Thyroid gland (tissue), 4 donors: Measurements from ENCODE around the gene NXPH1. TPM values are rescaled to one million over a fixed set of nuclear protein-coding genes. Genes with fewer than 3 reads are reported as not detected.

Source experiments
- DNase-seq, 2 donors: peaks; one replicate each; pipeline ENCODE4 v3.0.0-alpha.2; 2019
- H3K27ac ChIP-seq, 3 donors: fragments of 200-600 bp; sonication (generic); 1 replicate in 2 of 3; 2 replicates in 1 of 3; pipeline ENCODE4 v1.5.1; 2016 to 2019; ENCODE audit warnings: mild to moderate bottlenecking in 1 of 3, moderate library complexity in 1 of 3
- H3K27me3 ChIP-seq: fragments of 200-600 bp; sonication (generic); one replicate; pipeline ENCODE4 v1.5.1; 2019
- H3K36me3 ChIP-seq, 2 donors: fragments of 200-600 bp; sonication (generic); one replicate each; pipeline ENCODE4 v1.5.1; 2016 to 2019
- H3K4me1 ChIP-seq, 2 donors: fragments of 200-600 bp; sonication (generic); one replicate each; pipeline ENCODE4 v1.5.1; 2017 to 2019
- H3K4me3 ChIP-seq, 3 donors: fragments of 200-600 bp; sonication (generic); replicated peaks in 1 of 3; 1 replicate in 2 of 3; 2 replicates in 1 of 3; pipeline ENCODE4 v1.5.1; 2016; ENCODE audit warnings: mild to moderate bottlenecking in 1 of 3
- H3K9me3 ChIP-seq: fragments of 200-600 bp; sonication (generic); one replicate; pipeline ENCODE4 v1.5.1; 2017
- POLR2A ChIP-seq, 2 donors: fragments of 450-650 bp; IDR thresholded peaks; one replicate each; pipeline ENCODE4 v1.6.1; 2017; ENCODE audit warnings: antibody characterized with exemption in 2 of 2, mild to moderate bottlenecking in 2 of 2, moderate library complexity in 1 of 2
- WGBS, 2 donors: methylation state at CpG; one replicate each; pipeline ENCODE4 v1.1.5; 2017; 5-methylcytosine and 5-hydroxymethylcytosine counted together
- intact Hi-C: fragments of 100-400 bp; cut with DNase I; formaldehyde crosslinking; loops from one replicate; pipeline ENCODE4 v1.15.1; 2023
- total RNA-seq, 4 donors: library from RNA; depleted of rRNA; stranded (reverse); fragments of >200 nt; gene quantifications; one replicate each; pipeline ENCODE4 v1.2.3, GENCODE V29; 2016
- TF ChIP-seq, protein P1 (sequence below), 6 experiments: fragments of 200-600 bp in 3 of 6; fragments of 450-650 bp in 3 of 6; sonication (generic) in 3 of 6; IDR thresholded peaks; one replicate each; pipeline ENCODE4 v1.5.1; 2016 to 2019; ENCODE audit warnings: antibody characterized with exemption in 6 of 6, mild to moderate bottlenecking in 2 of 6, inconsistent platforms in 1 of 6, moderate library complexity in 1 of 6

Gene NXPH1
- total RNA-seq, 4 donors from 2014 or later: not detected

- intact Hi-C loops: no loop called here
- H3K4me3 ChIP-seq: no peak overlapping the region
- no peak for DNase-seq
- TF ChIP-seq, protein P1, sequence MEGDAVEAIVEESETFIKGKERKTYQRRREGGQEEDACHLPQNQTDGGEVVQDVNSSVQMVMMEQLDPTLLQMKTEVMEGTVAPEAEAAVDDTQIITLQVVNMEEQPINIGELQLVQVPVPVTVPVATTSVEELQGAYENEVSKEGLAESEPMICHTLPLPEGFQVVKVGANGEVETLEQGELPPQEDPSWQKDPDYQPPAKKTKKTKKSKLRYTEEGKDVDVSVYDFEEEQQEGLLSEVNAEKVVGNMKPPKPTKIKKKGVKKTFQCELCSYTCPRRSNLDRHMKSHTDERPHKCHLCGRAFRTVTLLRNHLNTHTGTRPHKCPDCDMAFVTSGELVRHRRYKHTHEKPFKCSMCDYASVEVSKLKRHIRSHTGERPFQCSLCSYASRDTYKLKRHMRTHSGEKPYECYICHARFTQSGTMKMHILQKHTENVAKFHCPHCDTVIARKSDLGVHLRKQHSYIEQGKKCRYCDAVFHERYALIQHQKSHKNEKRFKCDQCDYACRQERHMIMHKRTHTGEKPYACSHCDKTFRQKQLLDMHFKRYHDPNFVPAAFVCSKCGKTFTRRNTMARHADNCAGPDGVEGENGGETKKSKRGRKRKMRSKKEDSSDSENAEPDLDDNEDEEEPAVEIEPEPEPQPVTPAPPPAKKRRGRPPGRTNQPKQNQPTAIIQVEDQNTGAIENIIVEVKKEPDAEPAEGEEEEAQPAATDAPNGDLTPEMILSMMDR (IDR thresholded peaks at IDR 0.05): no peak
- no peak for TF ChIP-seq POLR2A (IDR thresholded peaks at IDR 0.05)
- H3K4me1 ChIP-seq: no peaks in the 10 kb centered on the region
- H3K36me3 ChIP-seq: no peaks in the 10 kb centered on the region
- 59 to 65% methylated on average over 3 of the region's 3 CpGs for WGBS, 2 donors
- H3K9me3 ChIP-seq: no peaks in the 10 kb centered on the region
- no peaks in the 10 kb centered on the region for H3K27me3 ChIP-seq
- H3K27ac ChIP-seq: no peak overlapping the region
Measured at GRCh38 chr7:8511855-8512254, 78.4 kb downstream of the NXPH1 start.

DNA sequence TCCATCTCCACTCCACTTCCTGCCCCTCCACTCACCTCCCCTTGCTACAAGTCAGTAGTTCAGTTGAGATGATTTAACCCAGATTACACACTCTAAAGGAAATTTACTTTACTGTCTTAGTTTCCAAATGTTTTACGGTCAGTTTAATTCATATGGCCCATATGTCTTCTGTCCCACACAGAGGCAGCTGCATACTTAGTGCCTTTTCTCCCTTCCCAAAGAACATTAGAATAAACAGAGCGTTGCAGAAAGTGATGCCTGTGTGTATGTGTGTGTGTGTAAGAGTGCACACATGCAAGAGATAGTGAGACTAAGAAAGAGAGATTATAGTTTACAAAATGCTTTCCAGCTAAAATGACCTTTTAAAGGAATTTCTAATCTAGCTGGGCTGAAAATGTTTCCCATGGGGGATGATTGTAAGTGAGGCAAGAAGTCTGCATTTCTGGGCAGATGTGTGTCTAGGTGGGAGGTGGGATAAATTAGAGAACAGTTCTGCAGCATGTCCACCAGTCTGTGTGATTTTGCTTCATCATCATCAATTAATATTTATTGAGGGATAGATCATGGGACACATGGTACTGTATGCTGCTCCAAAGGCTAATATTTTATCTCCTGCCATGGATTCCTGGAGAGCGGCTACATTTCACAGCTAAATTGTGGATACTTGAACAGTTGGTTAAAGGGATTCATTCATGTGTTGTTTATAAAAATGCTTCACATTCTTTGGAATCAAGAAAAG, 81.5 kb downstream of the NXPH1 start:
- 42 to 68% methylated on average over 3 of the region's 3 CpGs for WGBS, 2 donors
- intact Hi-C loops: no loop called here
- Histone ChIP-seq H3K36me3 (no peaks in the 10 kb centered on the region), H3K9me3 (no peaks in the 10 kb centered on the region), H3K27me3 (no peaks in the 10 kb centered on the region), H3K4me3 (no peak overlapping the region), H3K4me1 (no peaks in the 10 kb centered on the region), H3K27ac (no peak overlapping the region)
- DNase-seq: no peak
- TF ChIP-seq POLR2A (IDR thresholded peaks at IDR 0.05): no peak
- TF ChIP-seq, protein P1 (IDR thresholded peaks at IDR 0.05): no peak

DNA sequence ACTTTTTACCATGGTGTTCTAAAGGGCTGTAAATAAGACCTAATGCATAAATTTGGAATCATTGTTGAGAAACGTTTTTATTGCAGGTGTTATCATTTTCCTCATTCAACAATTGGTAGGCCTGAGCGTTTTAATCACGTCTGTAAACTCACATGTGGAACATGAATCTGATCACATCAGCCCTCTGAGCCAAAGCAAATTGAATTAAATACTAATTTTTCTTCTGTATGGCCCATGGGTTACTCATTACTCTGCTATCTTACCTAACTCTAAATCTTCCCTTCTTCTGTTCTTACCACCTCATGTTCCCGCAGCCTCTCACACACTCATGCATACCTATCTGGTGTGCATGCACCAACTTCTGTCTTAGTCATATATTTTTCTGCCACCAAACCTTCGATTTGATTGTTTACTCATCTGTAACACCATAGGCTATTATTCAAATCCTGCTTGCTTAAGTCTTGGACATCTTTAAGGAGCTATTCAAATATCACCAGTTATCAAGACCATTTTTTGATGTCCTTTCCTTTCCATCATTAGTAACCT, 82.3 kb downstream of the NXPH1 start:
- intact Hi-C loops: no loop called here
- WGBS, 2 donors: 73 to 77% methylated on average over 5 of the region's 5 CpGs

DNA sequence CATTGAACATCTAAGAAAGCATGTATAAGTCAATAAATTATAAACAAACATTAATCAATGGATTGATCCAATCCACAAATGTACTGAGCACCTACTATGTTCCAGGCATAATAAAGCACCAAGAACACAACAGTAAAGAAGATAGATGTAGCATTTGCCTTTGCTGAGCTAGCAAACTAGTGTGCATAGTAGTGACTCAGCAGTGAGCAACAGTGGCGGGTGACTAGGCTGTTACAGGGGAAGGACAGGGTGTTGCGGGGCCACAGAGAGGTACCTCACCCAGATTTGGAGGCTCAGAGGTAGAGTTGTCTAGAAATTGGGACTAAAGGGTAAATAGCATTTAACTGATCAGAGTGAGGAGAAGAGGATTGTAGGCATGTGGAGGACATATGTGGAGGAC, 83.6 kb downstream of the NXPH1 start:
- Histone ChIP-seq H3K27ac (no peak overlapping the region), H3K36me3 (no peaks in the 10 kb centered on the region), H3K4me3 (no peak overlapping the region), H3K9me3 (no peaks in the 10 kb centered on the region), H3K4me1 (no peaks in the 10 kb centered on the region), H3K27me3 (no peaks in the 10 kb centered on the region)
- DNase-seq: no peak
- TF ChIP-seq, protein P1 (IDR thresholded peaks at IDR 0.05): no peak
- TF ChIP-seq POLR2A (IDR thresholded peaks at IDR 0.05): no peak
- 92 to 96% methylated on average over 2 of the region's 2 CpGs for WGBS, 2 donors
- intact Hi-C loops: no loop called here

More for the DNA sequence above, 82.3 kb downstream of the NXPH1 start:
- H3K36me3 ChIP-seq: no peaks in the 10 kb centered on the region
- TF ChIP-seq, protein P1 (IDR thresholded peaks at IDR 0.05): no peak
- no peak for TF ChIP-seq POLR2A (IDR thresholded peaks at IDR 0.05)
- H3K4me1 ChIP-seq: no peaks in the 10 kb centered on the region
- no peak overlapping the region for H3K4me3 ChIP-seq
- H3K9me3 ChIP-seq: no peaks in the 10 kb centered on the region
- no peak overlapping the region for H3K27ac ChIP-seq
- no peak for DNase-seq
- H3K27me3 ChIP-seq: no peaks in the 10 kb centered on the region

DNA sequence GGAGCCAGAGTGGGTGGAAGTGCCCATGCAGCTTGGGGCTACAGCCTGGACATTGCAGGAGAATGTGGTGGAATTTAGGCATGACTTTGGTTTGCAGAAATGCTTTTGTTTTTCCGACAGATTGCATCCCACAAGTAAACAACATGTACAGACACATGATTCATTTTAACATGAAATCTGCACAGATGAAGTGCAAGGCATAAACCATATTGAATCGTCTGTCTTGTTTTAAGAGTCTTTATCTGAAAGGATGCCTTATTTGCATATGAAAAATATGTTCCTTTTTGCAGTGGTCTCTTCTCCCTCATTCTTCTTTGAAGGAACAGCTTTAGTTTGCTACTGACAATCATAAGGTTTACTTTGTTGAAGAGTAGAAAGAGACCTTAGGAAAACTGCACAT, 94.9 kb downstream of the NXPH1 start:
- Histone ChIP-seq H3K27ac (no peak overlapping the region), H3K4me3 (no peak overlapping the region), H3K9me3 (no peaks in the 10 kb centered on the region), H3K27me3 (no peaks in the 10 kb centered on the region), H3K4me1 (no peaks in the 10 kb centered on the region), H3K36me3 (no peaks in the 10 kb centered on the region)
- DNase-seq: no peak
- 80 to 88% methylated on average over 2 of the region's 2 CpGs for WGBS, 2 donors
- intact Hi-C loops: no loop called here
- no peak for TF ChIP-seq POLR2A (IDR thresholded peaks at IDR 0.05)
- TF ChIP-seq, protein P1 (IDR thresholded peaks at IDR 0.05): no peak
